NCI-H1048 (cell line): Measurements from ENCODE around the gene TMOD1.
A peak's percentile ranks its signal among the peaks of the same experiment; 100 is the strongest.
"Not testable (repeated sequence)": the region's sequence is repeated elsewhere in the genome, so short reads cannot be mapped to it uniquely, and the experiment has no call there.

Experiments
- DNase-seq: peaks from one replicate; lab custom pipeline; 2025; lab: John Stamatoyannopoulos, UW

Gene TMOD1

GRCh38 chr9:97598461-97599288 is 97.2 kb downstream of the TMOD1 start:
- peak; percentile 22 for DNase-seq

GRCh38 chr9:97599314-97599846 is 97.9 kb downstream of the TMOD1 start:
- DNase-seq = no peak

GRCh38 chr9:97600531-97601227 is 99.2 kb downstream of the TMOD1 start:
- DNase-seq = no peak

GRCh38 chr9:97601228-97601898 is 99.9 kb downstream of the TMOD1 start:
- DNase-seq = no peak

- no peak for DNase-seq
Observed at GRCh38 chr9:97602430-97602829, 101.0 kb downstream of the TMOD1 start.

- DNase-seq = no peak
Observed at GRCh38 chr9:97604901-97605645, 103.6 kb downstream of the TMOD1 start.

- DNase-seq = no peak
Observed at GRCh38 chr9:97615439-97616072, 114.1 kb downstream of the TMOD1 start.

GRCh38 chr9:97617939-97618416 is 116.5 kb downstream of the TMOD1 start:
- DNase-seq = no peak

GRCh38 chr9:97620063-97620462 is 118.6 kb downstream of the TMOD1 start:
- DNase-seq = not testable (repeated sequence)

GRCh38 chr9:97622483-97622882 is 121.0 kb downstream of the TMOD1 start:
- not testable (repeated sequence) for DNase-seq

- no peak for DNase-seq
Observed at GRCh38 chr9:97623946-97624345, 122.5 kb downstream of the TMOD1 start.

GRCh38 chr9:97625620-97626019 is 124.2 kb downstream of the TMOD1 start:
- no peak for DNase-seq

- DNase-seq = no peak
Observed at GRCh38 chr9:97627624-97628023, 126.2 kb downstream of the TMOD1 start.

- DNase-seq = no peak
Observed at GRCh38 chr9:97628668-97629067, 127.2 kb downstream of the TMOD1 start.

GRCh38 chr9:97629156-97629555 is 127.7 kb downstream of the TMOD1 start:
- no peak for DNase-seq

- no peak for DNase-seq
Observed at GRCh38 chr9:97630591-97630990, 129.1 kb downstream of the TMOD1 start.

- DNase-seq = no peak
Observed at GRCh38 chr9:97632248-97632984, 130.9 kb downstream of the TMOD1 start.

GRCh38 chr9:97632985-97633858 is 131.8 kb downstream of the TMOD1 start, which contains the start of the genes NCBP1 and TSTD2:
Gene NCBP1, plus strand, starts transcription at chr9:97633821. Its CDS starts 61 bp downstream, at chr9:97633882.
Gene TSTD2, minus strand, starts transcription at chr9:97633368. Its CDS starts 5,806 bp downstream, at chr9:97627562.
- DNase-seq = peak; percentile 97

- no peak for DNase-seq
Observed at GRCh38 chr9:97633859-97634490, 132.5 kb downstream of the TMOD1 start.
